ENCODE results near the gene LCORL.

LCORL gene

GRCh38 chr4:17933126-17933525 lies 88.4 kb downstream of the LCORL start:
- Mint-ChIP-seq H3K36me3 (peaks cover 21 to 30% of the 10 kb centered on the region in 2 donors), H3K4me1 (no peaks in the 10 kb centered on the region), H3K27ac (no peak overlapping the region), H3K4me3 (no peak overlapping the region), H3K27me3 (no peaks in the 10 kb centered on the region), H3K9me3 (peaks cover 9 to 12% of the 10 kb centered on the region in 2 donors)
- DNase-seq: no peak
- no peak for ATAC-seq (replicated peaks)

GRCh38 chr4:17932041-17932440 lies 89.5 kb downstream of the LCORL start:
- DNase-seq (no peak), ATAC-seq (replicated peaks) (no peak)
- Mint-ChIP-seq H3K9me3 (peaks cover 9 to 12% of the 10 kb centered on the region in 2 donors), H3K27ac (no peak overlapping the region), H3K27me3 (no peaks in the 10 kb centered on the region), H3K36me3 (peaks cover 21 to 30% of the 10 kb centered on the region in 2 donors), H3K4me1 (no peaks in the 10 kb centered on the region), H3K4me3 (no peak overlapping the region)

GRCh38 chr4:17930256-17930655 lies 91.3 kb downstream of the LCORL start:
- ATAC-seq (replicated peaks): no peak
- Mint-ChIP-seq H3K27ac (no peak overlapping the region), H3K27me3 (no peaks in the 10 kb centered on the region), H3K36me3 (peaks cover 15 to 34% of the 10 kb centered on the region in 2 donors), H3K4me1 (no peaks in the 10 kb centered on the region), H3K4me3 (no peak overlapping the region), H3K9me3 (peaks cover 8 to 12% of the 10 kb centered on the region in 2 donors)
- no peak for DNase-seq

- Mint-ChIP-seq H3K27ac (no peak overlapping the region), H3K27me3 (no peaks in the 10 kb centered on the region), H3K9me3 (peaks cover 0 to 2% of the 10 kb centered on the region in 2 donors), H3K4me3 (no peak overlapping the region), H3K4me1 (no peaks in the 10 kb centered on the region), H3K36me3 (peaks cover 15 to 32% of the 10 kb centered on the region in 2 donors)
- DNase-seq (no peak), ATAC-seq (replicated peaks) (no peak)
Observed at GRCh38 chr4:17924189-17924588, 97.4 kb downstream of the LCORL start.

GRCh38 chr4:17921451-17921850 lies 100.1 kb downstream of the LCORL start:
- H3K9me3 Mint-ChIP-seq: peaks cover 2 to 4% of the 10 kb centered on the region in 2 donors
- DNase-seq: no peak
- no peak overlapping the region for H3K4me3 Mint-ChIP-seq
- no peak overlapping the region for H3K27ac Mint-ChIP-seq
- no peak for ATAC-seq (replicated peaks)
- no peaks in the 10 kb centered on the region for H3K27me3 Mint-ChIP-seq
- peaks cover 17 to 44% of the 10 kb centered on the region in 2 donors for H3K36me3 Mint-ChIP-seq
- H3K4me1 Mint-ChIP-seq: no peaks in the 10 kb centered on the region

GRCh38 chr4:17920681-17921080 lies 100.9 kb downstream of the LCORL start:
- DNase-seq: no peak
- peaks cover 19 to 46% of the 10 kb centered on the region in 2 donors for H3K36me3 Mint-ChIP-seq
- no peak overlapping the region for H3K4me3 Mint-ChIP-seq
- no peaks in the 10 kb centered on the region for H3K27me3 Mint-ChIP-seq
- H3K9me3 Mint-ChIP-seq: peaks cover 3 to 4% of the 10 kb centered on the region in 2 donors
- no peak overlapping the region for H3K27ac Mint-ChIP-seq
- H3K4me1 Mint-ChIP-seq: peaks cover 0 to 3% of the 10 kb centered on the region in 2 donors
- ATAC-seq (replicated peaks): no peak

- Mint-ChIP-seq H3K4me3 (no peak overlapping the region), H3K27ac (no peak overlapping the region), H3K9me3 (peaks cover 2 to 4% of the 10 kb centered on the region in 2 donors), H3K4me1 (peaks cover 0 to 5% of the 10 kb centered on the region in 2 donors), H3K27me3 (no peaks in the 10 kb centered on the region), H3K36me3 (peaks cover 24 to 42% of the 10 kb centered on the region in 2 donors)
- no peak for DNase-seq
- ATAC-seq (replicated peaks): no peak
Observed at GRCh38 chr4:17915439-17915838, 106.1 kb downstream of the LCORL start.

- no peak for DNase-seq
- H3K4me3 Mint-ChIP-seq: no peak overlapping the region
- H3K4me1 Mint-ChIP-seq: peaks cover 0 to 5% of the 10 kb centered on the region in 2 donors
- ATAC-seq (replicated peaks): no peak
- peaks cover 21 to 31% of the 10 kb centered on the region in 2 donors for H3K36me3 Mint-ChIP-seq
- no peak overlapping the region for H3K27ac Mint-ChIP-seq
- H3K27me3 Mint-ChIP-seq: no peaks in the 10 kb centered on the region
- H3K9me3 Mint-ChIP-seq: peaks cover 0 to 2% of the 10 kb centered on the region in 2 donors
Observed at GRCh38 chr4:17912011-17912410, 109.5 kb downstream of the LCORL start.

- no peak overlapping the region for H3K27ac Mint-ChIP-seq
- H3K27me3 Mint-ChIP-seq: no peaks in the 10 kb centered on the region
- peaks cover 21 to 33% of the 10 kb centered on the region in 2 donors for H3K36me3 Mint-ChIP-seq
- no peak overlapping the region for H3K4me3 Mint-ChIP-seq
- peaks cover 0 to 2% of the 10 kb centered on the region in 2 donors for H3K9me3 Mint-ChIP-seq
- no peak for DNase-seq
- ATAC-seq (replicated peaks): no peak
- H3K4me1 Mint-ChIP-seq: peaks cover 0 to 7% of the 10 kb centered on the region in 2 donors
Observed at GRCh38 chr4:17911608-17912007, 109.9 kb downstream of the LCORL start.

- Mint-ChIP-seq H3K36me3 (peaks cover 24 to 39% of the 10 kb centered on the region in 2 donors), H3K4me1 (no peaks in the 10 kb centered on the region), H3K9me3 (no peaks in the 10 kb centered on the region), H3K27me3 (no peaks in the 10 kb centered on the region), H3K27ac (no peak overlapping the region), H3K4me3 (no peak overlapping the region)
- ATAC-seq (replicated peaks): no peak
- DNase-seq: no peak
Observed at GRCh38 chr4:17898553-17899055, 123.0 kb downstream of the LCORL start.

- ATAC-seq (replicated peaks) (no peak), DNase-seq (no peak)
- Mint-ChIP-seq H3K4me3 (no peak overlapping the region), H3K36me3 (peaks cover 13 to 22% of the 10 kb centered on the region in 2 donors), H3K4me1 (no peaks in the 10 kb centered on the region), H3K27ac (no peak overlapping the region), H3K27me3 (no peaks in the 10 kb centered on the region), H3K9me3 (no peaks in the 10 kb centered on the region)
Observed at GRCh38 chr4:17895481-17895880, 126.1 kb downstream of the LCORL start.

- ATAC-seq (replicated peaks) (no peak), DNase-seq (no peak)
- Mint-ChIP-seq H3K4me3 (no peak overlapping the region), H3K27ac (no peak overlapping the region), H3K4me1 (no peaks in the 10 kb centered on the region), H3K36me3 (peaks cover 11 to 18% of the 10 kb centered on the region in 2 donors), H3K9me3 (no peaks in the 10 kb centered on the region), H3K27me3 (no peaks in the 10 kb centered on the region)
Observed at GRCh38 chr4:17894421-17894820, 127.1 kb downstream of the LCORL start.

GRCh38 chr4:17889692-17890091 lies 131.9 kb downstream of the LCORL start:
- no peak for ATAC-seq (replicated peaks)
- Mint-ChIP-seq H3K9me3 (no peaks in the 10 kb centered on the region), H3K27ac (no peak overlapping the region), H3K27me3 (no peaks in the 10 kb centered on the region), H3K36me3 (peaks cover 1 to 5% of the 10 kb centered on the region in 2 donors), H3K4me1 (no peaks in the 10 kb centered on the region), H3K4me3 (no peak overlapping the region)
- DNase-seq: no peak

- DNase-seq: no peak
- H3K36me3 Mint-ChIP-seq: peaks cover 9 to 16% of the 10 kb centered on the region in 2 donors
- H3K27me3 Mint-ChIP-seq: no peaks in the 10 kb centered on the region
- no peak for ATAC-seq (replicated peaks)
- H3K4me1 Mint-ChIP-seq: no peaks in the 10 kb centered on the region
- H3K4me3 Mint-ChIP-seq: no peak overlapping the region
- H3K9me3 Mint-ChIP-seq: no peaks in the 10 kb centered on the region
- H3K27ac Mint-ChIP-seq: no peak overlapping the region
Observed at GRCh38 chr4:17884511-17884910, 137.0 kb downstream of the LCORL start.

- Mint-ChIP-seq H3K4me1 (no peaks in the 10 kb centered on the region), H3K4me3 (no peak overlapping the region), H3K27me3 (no peaks in the 10 kb centered on the region), H3K36me3 (peaks cover 9 to 16% of the 10 kb centered on the region in 2 donors), H3K9me3 (no peaks in the 10 kb centered on the region), H3K27ac (no peak overlapping the region)
- no peak for ATAC-seq (replicated peaks)
- DNase-seq: no peak
Observed at GRCh38 chr4:17884063-17884462, 137.5 kb downstream of the LCORL start.
